Breast epithelium (tissue), 3 donors: ENCODE results near the gene PALLD.

Experiments
- CTCF ChIP-seq, 3 donors: fragments of 450-650 bp; IDR thresholded peaks; one replicate each; pipeline ENCODE4 v1.5.1; 2016 to 2017; ENCODE audit warnings: antibody characterized with exemption in 3 of 3, mild to moderate bottlenecking in 3 of 3, moderate library complexity in 3 of 3
- POLR2A ChIP-seq: fragments of 450-650 bp; IDR thresholded peaks from one replicate; pipeline ENCODE4 v1.6.1; 2016; ENCODE audit warnings: antibody characterized with exemption, mild to moderate bottlenecking, moderate library complexity
- POLR2AphosphoS5 ChIP-seq, 3 donors: sonication (generic); formaldehyde crosslinking; IDR thresholded peaks; one replicate each; pipeline ENCODE4 v1.6.1; 2017; ENCODE audit warnings: antibody characterized with exemption in 3 of 3

- TF ChIP-seq POLR2A, result no peak
- no peak for TF ChIP-seq CTCF (IDR thresholded peaks at IDR 0.05)
- TF ChIP-seq POLR2AphosphoS5 (IDR thresholded peaks at IDR 0.05), result no peak
These were observed 320.5 kb downstream of the PALLD start for GRCh38 chr4:168817370-168817769.
